GM12801 (cell line): ENCODE measurements around the gene CD200R1L.

Experiments used
- TF ChIP-seq, protein P1 (sequence below): IDR thresholded peaks from one replicate; pipeline ENCODE4 v1.5.1; 2011; ENCODE audit warnings: control low read depth; ENCODE audit not compliant: insufficient read length; ENCODE audit errors: extremely low read depth

CD200R1L gene

DNA sequence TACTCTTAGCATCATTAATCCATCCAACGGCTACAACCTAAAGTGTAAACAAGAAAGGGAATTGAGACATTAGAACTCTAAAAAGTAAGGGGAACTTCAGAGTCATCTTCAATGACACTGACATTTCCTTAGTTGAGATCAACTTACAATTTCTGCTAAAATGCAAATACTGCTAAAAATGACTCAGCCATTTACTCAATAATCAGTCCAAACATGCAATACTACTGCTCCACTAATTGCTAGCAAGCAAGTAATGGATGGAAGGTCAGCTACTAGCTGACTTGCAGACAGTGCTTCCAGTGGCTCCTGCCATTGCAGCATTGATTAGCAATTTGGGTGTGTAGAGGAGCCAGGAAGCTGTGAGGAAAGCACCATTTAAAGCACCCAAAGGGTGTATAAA, 28.4 kb downstream of the CD200R1L start:
- TF ChIP-seq, protein P1, sequence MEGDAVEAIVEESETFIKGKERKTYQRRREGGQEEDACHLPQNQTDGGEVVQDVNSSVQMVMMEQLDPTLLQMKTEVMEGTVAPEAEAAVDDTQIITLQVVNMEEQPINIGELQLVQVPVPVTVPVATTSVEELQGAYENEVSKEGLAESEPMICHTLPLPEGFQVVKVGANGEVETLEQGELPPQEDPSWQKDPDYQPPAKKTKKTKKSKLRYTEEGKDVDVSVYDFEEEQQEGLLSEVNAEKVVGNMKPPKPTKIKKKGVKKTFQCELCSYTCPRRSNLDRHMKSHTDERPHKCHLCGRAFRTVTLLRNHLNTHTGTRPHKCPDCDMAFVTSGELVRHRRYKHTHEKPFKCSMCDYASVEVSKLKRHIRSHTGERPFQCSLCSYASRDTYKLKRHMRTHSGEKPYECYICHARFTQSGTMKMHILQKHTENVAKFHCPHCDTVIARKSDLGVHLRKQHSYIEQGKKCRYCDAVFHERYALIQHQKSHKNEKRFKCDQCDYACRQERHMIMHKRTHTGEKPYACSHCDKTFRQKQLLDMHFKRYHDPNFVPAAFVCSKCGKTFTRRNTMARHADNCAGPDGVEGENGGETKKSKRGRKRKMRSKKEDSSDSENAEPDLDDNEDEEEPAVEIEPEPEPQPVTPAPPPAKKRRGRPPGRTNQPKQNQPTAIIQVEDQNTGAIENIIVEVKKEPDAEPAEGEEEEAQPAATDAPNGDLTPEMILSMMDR = no peak

DNA sequence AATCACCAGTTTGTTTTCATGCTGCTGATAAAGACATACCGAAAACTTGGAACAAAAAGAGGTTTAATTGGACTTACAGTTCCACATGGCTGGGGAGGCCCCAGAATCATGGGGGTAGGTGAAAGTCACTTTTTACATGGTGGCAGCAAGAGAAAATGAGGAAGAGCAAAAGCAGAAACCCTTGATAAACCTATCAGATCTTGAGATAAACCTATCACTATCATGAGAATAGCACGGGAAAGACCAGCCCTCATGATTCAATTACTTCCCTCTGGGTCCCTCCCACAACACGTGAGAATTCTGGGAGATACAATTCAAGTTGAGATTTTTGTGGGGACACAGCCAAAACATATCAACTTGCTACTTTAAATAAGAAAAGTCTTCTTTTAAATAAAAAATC, 28.9 kb downstream of the CD200R1L start:
- TF ChIP-seq, protein P1 = no peak

DNA sequence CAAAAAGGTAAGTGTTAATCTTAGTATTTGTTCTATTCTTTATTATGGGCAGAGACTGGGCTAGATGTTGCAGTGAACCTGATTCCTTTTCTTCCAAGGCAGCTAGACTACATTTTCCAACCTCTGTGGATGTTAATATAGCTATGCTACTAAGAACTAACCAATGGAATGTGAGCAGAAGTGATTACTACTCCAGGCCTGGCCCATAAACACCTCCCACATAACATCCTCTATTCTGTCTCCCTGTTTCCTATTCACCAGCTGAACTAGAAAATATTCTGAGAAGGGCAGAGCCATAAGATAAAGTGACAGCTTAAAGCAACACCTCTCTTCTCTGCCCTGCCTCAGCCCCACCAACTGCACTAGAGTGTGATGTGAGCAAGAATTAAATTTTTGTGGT, 29.4 kb downstream of the CD200R1L start:
- TF ChIP-seq, protein P1 = no peak

DNA sequence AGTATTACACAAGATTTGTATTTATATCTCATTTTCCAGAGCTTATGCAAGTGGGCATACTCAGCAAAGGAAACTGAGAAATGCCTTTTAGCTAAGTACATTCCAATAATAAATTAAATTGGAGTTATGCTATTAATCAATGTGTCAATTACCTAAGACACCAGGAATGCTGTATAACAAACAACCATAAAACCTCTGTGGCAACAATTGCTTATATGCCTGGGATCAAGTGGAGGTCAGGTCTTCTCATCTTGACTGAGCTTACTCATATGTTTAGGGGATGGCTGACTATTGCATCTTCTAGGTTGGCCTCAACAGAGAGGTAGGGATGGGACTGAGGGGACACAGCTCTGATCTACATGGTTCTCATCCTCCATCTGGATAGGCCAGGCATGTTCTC, 30.7 kb downstream of the CD200R1L start:
- TF ChIP-seq, protein P1 = no peak

GRCh38 chr3:112814266-112814665, 32.4 kb downstream of the CD200R1L start:
- TF ChIP-seq, protein P1 = no peak

- TF ChIP-seq, protein P1 = no peak
These were observed 32.9 kb downstream of the CD200R1L start for GRCh38 chr3:112813723-112814171.

GRCh38 chr3:112813016-112813415, 33.6 kb downstream of the CD200R1L start:
- TF ChIP-seq, protein P1 = no peak
